GM19193 (cell line): Measurements from ENCODE around the gene PRR35.

ENCODE experiments used
- POLR2A ChIP-seq: IDR thresholded peaks from 4 replicates; pipeline ENCODE4 v1.6.1; 2011; ENCODE audit not compliant: insufficient read depth, insufficient read length; ENCODE audit errors: extremely low read depth

PRR35 gene

GRCh38 chr16:554640-555365 lies 5.4 kb upstream of the PRR35 start:
- TF ChIP-seq POLR2A = no peak

- no peak for TF ChIP-seq POLR2A
Measured at GRCh38 chr16:555528-556473, 4.4 kb upstream of the PRR35 start.

- no peak for TF ChIP-seq POLR2A
Measured at GRCh38 chr16:556474-557173, 3.6 kb upstream of the PRR35 start.

- TF ChIP-seq POLR2A = no peak
Measured at GRCh38 chr16:557463-558297, 2.5 kb upstream of the PRR35 start.

- no peak for TF ChIP-seq POLR2A
Measured at GRCh38 chr16:558298-559020, 1.7 kb upstream of the PRR35 start.

GRCh38 chr16:559021-559380 lies 1.2 kb upstream of the PRR35 start:
- no peak for TF ChIP-seq POLR2A

- TF ChIP-seq POLR2A = no peak
Measured at GRCh38 chr16:559411-560203, 587 bp upstream of the PRR35 start.

GRCh38 chr16:560701-561412 lies 663 bp downstream of the PRR35 start:
- no peak for TF ChIP-seq POLR2A

GRCh38 chr16:561413-561794 lies 1.2 kb downstream of the PRR35 start:
- no peak for TF ChIP-seq POLR2A

GRCh38 chr16:561957-562938 lies 2.1 kb downstream of the PRR35 start:
- no peak for TF ChIP-seq POLR2A

GRCh38 chr16:563072-563644 lies 3.0 kb downstream of the PRR35 start:
- TF ChIP-seq POLR2A = no peak

- TF ChIP-seq POLR2A = no peak
Measured at GRCh38 chr16:564690-565418, 4.7 kb downstream of the PRR35 start.
